ENCODE data around the gene RPA3. TPM values are rescaled to one million over a fixed set of nuclear protein-coding genes. Genes with fewer than 3 reads are reported as not detected.

The RPA3 gene
- total and polyA plus RNA-seq, 2 experiments from 2014 or later: 16.3 to 71.8 TPM

DNA sequence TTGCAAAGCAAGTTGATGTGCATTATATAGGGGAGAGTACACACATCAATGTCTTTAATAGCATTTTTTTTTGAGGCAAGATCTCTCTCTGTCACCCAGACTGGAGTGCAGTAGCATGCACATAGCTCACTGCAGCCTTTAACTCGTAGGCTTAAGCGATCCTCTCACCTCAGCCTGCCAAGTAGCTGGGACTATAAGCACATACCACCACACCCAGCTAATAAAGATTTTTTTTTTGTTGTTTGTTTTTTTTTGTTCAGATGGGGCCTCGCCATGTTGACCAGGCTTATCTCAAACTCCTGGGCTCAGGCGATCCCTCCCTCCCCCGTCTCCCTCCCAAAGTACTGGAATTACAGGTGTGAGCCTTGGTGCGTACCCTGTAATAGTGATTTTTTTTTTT lies 76.3 kb downstream of the RPA3 start:
- peaks cover 6% of the 10 kb centered on the region; the same call in 1 of the 2 replicates for H3F3A ChIP-seq (ENCODE audit: insufficient read depth)
- H3K36me3 ChIP-seq (ENCODE audit: low read depth): no peaks in the 10 kb centered on the region
- H3K4me1 ChIP-seq (ENCODE audit: insufficient read depth): peaks cover 14% of the 10 kb centered on the region
- in situ Hi-C loops (cut with MboI): no loop called here
- peaks cover 45% of the 10 kb centered on the region for H3K79me2 ChIP-seq (ENCODE audit: insufficient read depth)
- no peaks in the 10 kb centered on the region for H4K20me1 ChIP-seq (ENCODE audit: insufficient read depth)
- no peak for TF ChIP-seq EZH2 (IDR thresholded peaks at IDR 0.05; ENCODE audit: insufficient read depth, poor library complexity, severe bottlenecking)
- no peak for TF ChIP-seq EZH2phosphoT487 (IDR thresholded peaks at IDR 0.05; ENCODE audit: insufficient read depth, low read depth)
- no peaks in the 10 kb centered on the region for H3K27me3 ChIP-seq (replicated peaks; ENCODE audit: insufficient read depth)
- H3K4me3 ChIP-seq: peak overlapping the region; percentile 97; the same call in 1 of the 2 replicates
- peak overlapping the region; percentile 90 for H3K4me2 ChIP-seq (ENCODE audit: unreplicated experiment)
- H3K9me2 ChIP-seq (ENCODE audit: insufficient read depth): no peaks in the 10 kb centered on the region
- DNase-seq: no peak
- no peak overlapping the region for H3K9ac ChIP-seq
- no peak overlapping the region for H3K27ac ChIP-seq
- WGBS, 2 experiments (ENCODE audit: low coverage in 1 of 2, low lambda C conversion rate in 2 of 2, missing lambda C conversion rate in 2 of 2): 92% methylated on average over 6 of the region's 6 CpGs
- H2AFZ ChIP-seq: peak overlapping the region; percentile 99
- H3K9me3 ChIP-seq (ENCODE audit: low read depth): no peaks in the 10 kb centered on the region

DNA sequence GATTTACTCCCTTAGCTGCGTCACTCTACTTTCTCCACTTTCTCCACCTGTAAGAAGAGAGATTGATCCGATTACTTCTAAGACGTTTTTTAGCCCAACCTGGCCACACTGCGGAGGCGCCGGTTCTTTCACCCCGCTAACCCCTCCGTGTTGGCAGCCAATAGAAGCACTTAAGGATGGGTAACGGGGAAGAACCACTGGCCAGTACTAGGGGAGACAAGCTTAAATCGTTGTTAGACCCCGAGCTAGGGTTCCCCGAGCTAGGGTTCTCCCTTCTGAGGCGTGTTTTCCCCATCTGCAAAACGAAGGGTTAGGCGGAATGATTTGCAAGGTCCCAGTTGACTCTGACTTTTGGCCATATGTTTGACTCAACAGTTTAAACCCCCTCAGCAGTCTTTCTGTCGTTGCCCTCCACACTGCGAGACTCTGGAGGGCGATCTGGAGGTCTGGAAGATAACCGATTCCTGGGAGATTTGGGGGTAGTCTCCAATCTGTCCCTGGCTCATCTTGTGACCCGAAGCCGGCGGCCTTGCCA lies 77.2 kb downstream of the RPA3 start:
- TF ChIP-seq EZH2phosphoT487 (IDR thresholded peaks at IDR 0.05; ENCODE audit: insufficient read depth, low read depth) (no peak), EZH2 (IDR thresholded peaks at IDR 0.05; ENCODE audit: insufficient read depth, poor library complexity, severe bottlenecking) (no peak)
- Histone ChIP-seq H3K36me3 (ENCODE audit: low read depth) (0 out of 2 replicates have a peak, but pooled peaks cover 4% of the 10 kb centered on the region), H3K79me2 (ENCODE audit: insufficient read depth) (peaks cover 37% of the 10 kb centered on the region), H3K4me3 (peak overlapping the region; percentile 97), H3K27me3 (replicated peaks; ENCODE audit: insufficient read depth) (no peaks in the 10 kb centered on the region), H3K4me1 (ENCODE audit: insufficient read depth) (peaks cover 14% of the 10 kb centered on the region), H3K9me3 (ENCODE audit: low read depth) (no peaks in the 10 kb centered on the region), H3K4me2 (ENCODE audit: unreplicated experiment) (peak overlapping the region; percentile 90), H4K20me1 (ENCODE audit: insufficient read depth) (no peaks in the 10 kb centered on the region), H3F3A (ENCODE audit: insufficient read depth) (peaks cover 6% of the 10 kb centered on the region; the same call in 1 of the 2 replicates), H3K9ac (peak overlapping the region; percentile 84), H3K27ac (peak overlapping the region; percentile 59), H2AFZ (peak overlapping the region; percentile 99), H3K9me2 (ENCODE audit: insufficient read depth) (no peaks in the 10 kb centered on the region)
- in situ Hi-C loops (cut with MboI): no loop called here
- DNase-seq: peak; percentile 40
- 6 to 9% methylated on average over 22 of the region's 22 CpGs for WGBS, 2 experiments (ENCODE audit: low coverage in 1 of 2, low lambda C conversion rate in 2 of 2, missing lambda C conversion rate in 2 of 2)

DNA sequence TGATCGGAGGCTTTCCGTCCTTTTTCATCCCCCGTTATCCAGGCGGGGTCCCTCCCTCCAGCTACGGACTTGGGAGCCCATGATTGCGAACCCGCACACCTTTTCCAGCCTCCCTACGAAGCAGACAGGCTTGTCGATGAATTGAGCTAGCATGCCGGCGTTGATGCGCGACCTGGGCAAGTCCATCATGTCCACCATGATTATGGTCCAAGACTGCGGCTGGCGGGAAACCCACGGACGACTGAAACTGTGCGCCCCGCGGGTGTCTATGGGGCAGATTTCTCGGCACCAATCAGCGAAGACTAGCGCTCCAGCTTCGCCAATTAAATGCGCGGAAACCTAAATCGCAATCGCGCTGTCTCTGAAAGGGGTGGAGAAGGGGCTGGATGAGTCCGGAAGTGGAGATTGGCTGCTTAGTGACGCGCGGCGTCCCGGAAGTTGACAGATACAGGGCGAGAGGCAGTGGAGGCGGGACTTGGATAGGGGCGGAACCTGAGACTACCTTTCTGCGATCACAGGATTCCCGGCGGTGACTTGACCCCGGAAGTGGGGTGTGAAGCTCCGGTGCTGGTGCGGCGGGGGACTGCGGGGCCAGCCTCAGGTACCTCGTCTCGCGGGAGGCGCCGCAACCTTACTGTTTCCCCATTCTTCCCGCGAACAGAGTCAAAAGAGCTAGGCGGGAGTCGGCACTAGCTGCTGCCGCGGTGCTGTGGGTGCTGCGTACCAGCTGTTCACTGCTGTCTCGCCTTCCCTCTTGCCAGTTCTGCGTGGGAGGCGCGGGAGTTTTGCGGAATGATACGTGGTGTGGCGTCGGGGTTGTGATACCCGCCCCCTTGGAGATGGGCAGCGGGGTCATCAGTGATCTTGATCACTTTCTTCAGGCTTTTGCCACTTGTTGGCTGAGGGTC lies 77.9 kb downstream of the RPA3 start, which contains the start of gene UMAD1:
Gene UMAD1, plus strand, starts transcription at position 532 of the 908 bp plus-strand sequence. CDS start 32,620 bp downstream, outside the sequence.
- no peak for TF ChIP-seq EZH2phosphoT487 (IDR thresholded peaks at IDR 0.05; ENCODE audit: insufficient read depth, low read depth)
- TF ChIP-seq EZH2 (IDR thresholded peaks at IDR 0.05; ENCODE audit: insufficient read depth, poor library complexity, severe bottlenecking): no peak
- Histone ChIP-seq H3K27ac (peak within 1 kb of the TSS; percentile 61), H3K4me3 (peak within 1 kb of the TSS; percentile 97), H3K9me2 (ENCODE audit: insufficient read depth) (no peaks in the 10 kb centered on the region), H3K4me2 (ENCODE audit: unreplicated experiment) (peak within 1 kb of the TSS; percentile 90), H3F3A (ENCODE audit: insufficient read depth) (peaks cover 6% of the 10 kb centered on the region; the same call in 1 of the 2 replicates), H3K79me2 (ENCODE audit: insufficient read depth) (peaks cover 37% of the 10 kb centered on the region), H3K36me3 (ENCODE audit: low read depth) (0 out of 2 replicates have a peak, but pooled peaks cover 4% of the 10 kb centered on the region), H3K9ac (peak within 1 kb of the TSS; percentile 84), H3K9me3 (ENCODE audit: low read depth) (no peaks in the 10 kb centered on the region), H3K4me1 (ENCODE audit: insufficient read depth) (peaks cover 14% of the 10 kb centered on the region), H3K27me3 (replicated peaks; ENCODE audit: insufficient read depth) (no peaks in the 10 kb centered on the region), H2AFZ (peak within 1 kb of the TSS; percentile 99), H4K20me1 (ENCODE audit: insufficient read depth) (no peaks in the 10 kb centered on the region)
- WGBS, 2 experiments (ENCODE audit: low coverage in 1 of 2, low lambda C conversion rate in 2 of 2, missing lambda C conversion rate in 2 of 2): 0 to 1% methylated on average over 67 to 68 of the region's 68 CpGs
- DNase-seq: peak; percentile 100
- in situ Hi-C loops (cut with MboI): no loop called here

DNA sequence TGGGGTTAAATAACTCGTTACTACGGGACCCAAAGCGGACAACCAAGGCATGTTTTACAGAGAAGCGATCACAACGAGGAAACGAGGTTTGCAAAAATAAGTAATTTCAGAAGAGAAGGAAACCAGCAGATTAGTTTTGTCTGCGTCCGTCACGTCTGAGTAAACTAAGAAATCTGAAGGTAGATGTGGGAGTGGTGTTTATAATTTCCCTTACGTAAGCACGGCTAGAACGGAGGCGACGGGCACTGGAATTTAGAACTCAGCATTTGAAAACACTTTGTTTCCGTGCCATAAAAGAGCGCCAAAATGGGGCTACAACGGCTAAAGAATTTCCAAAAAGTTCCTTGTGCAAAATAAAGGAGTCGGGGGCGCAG lies 78.6 kb downstream of the RPA3 start:
- in situ Hi-C loops (cut with MboI): no loop called here
- 1 to 3% methylated on average over 19 of the region's 19 CpGs for WGBS, 2 experiments (ENCODE audit: low coverage in 1 of 2, low lambda C conversion rate in 2 of 2, missing lambda C conversion rate in 2 of 2)
- Histone ChIP-seq H3K9ac (peak overlapping the region; percentile 80), H3F3A (ENCODE audit: insufficient read depth) (peaks cover 6% of the 10 kb centered on the region; the same call in 1 of the 2 replicates), H3K4me3 (peak overlapping the region; percentile 97), H3K9me3 (ENCODE audit: low read depth) (no peaks in the 10 kb centered on the region), H3K27ac (peak overlapping the region; percentile 61), H3K4me2 (ENCODE audit: unreplicated experiment) (peak overlapping the region; percentile 88), H2AFZ (peak overlapping the region; percentile 99), H3K27me3 (replicated peaks; ENCODE audit: insufficient read depth) (no peaks in the 10 kb centered on the region), H4K20me1 (ENCODE audit: insufficient read depth) (no peaks in the 10 kb centered on the region), H3K4me1 (ENCODE audit: insufficient read depth) (peaks cover 14% of the 10 kb centered on the region), H3K9me2 (ENCODE audit: insufficient read depth) (no peaks in the 10 kb centered on the region), H3K79me2 (ENCODE audit: insufficient read depth) (peaks cover 37% of the 10 kb centered on the region), H3K36me3 (ENCODE audit: low read depth) (0 out of 2 replicates have a peak, but pooled peaks cover 4% of the 10 kb centered on the region)
- no peak for TF ChIP-seq EZH2phosphoT487 (IDR thresholded peaks at IDR 0.05; ENCODE audit: insufficient read depth, low read depth)
- TF ChIP-seq EZH2 (IDR thresholded peaks at IDR 0.05; ENCODE audit: insufficient read depth, poor library complexity, severe bottlenecking): no peak
- peak; percentile 64 for DNase-seq

Data from GM23248 (cell line).